ENCODE measurements around the gene DNTTIP2. TPM values are rescaled to one million over a fixed set of nuclear protein-coding genes. Genes with fewer than 3 reads are reported as not detected.

Gene DNTTIP2
- total and polyA plus RNA-seq, 7 donors = 41.9 to 145 (median 83.6) TPM

- 94 to 97% (median 94%) methylated on average over 4 of the region's 4 CpGs for WGBS, 3 donors
- DNase-seq (no peak), ATAC-seq (no peak)
- H3K9me3 ChIP-seq = no peaks in the 10 kb centered on the region
- H3K4me1 ChIP-seq = no peaks in the 10 kb centered on the region
- no peak overlapping the region for H3K27ac ChIP-seq
- intact Hi-C loops (cut with DNase I) = no loop called here
- no peaks in the 10 kb centered on the region for H3K36me3 ChIP-seq (ENCODE audit: insufficient read depth in 1 of 2, low read depth in 1 of 2)
- H3K4me3 ChIP-seq = no peak overlapping the region
- no peaks in the 10 kb centered on the region for H3K27me3 ChIP-seq (ENCODE audit: insufficient read depth in 3 of 3, low read length in 2 of 3)
- TF ChIP-seq CTCF (IDR thresholded peaks at IDR 0.05) = no peak
Measured at GRCh38 chr1:93829061-93829460, 49.9 kb downstream of the DNTTIP2 start.

GRCh38 chr1:93828367-93828755 is 50.6 kb downstream of the DNTTIP2 start:
- H3K27me3 ChIP-seq (ENCODE audit: insufficient read depth in 3 of 3, low read length in 2 of 3) = no peaks in the 10 kb centered on the region
- no peak for TF ChIP-seq CTCF (IDR thresholded peaks at IDR 0.05)
- H3K9me3 ChIP-seq = no peaks in the 10 kb centered on the region
- H3K27ac ChIP-seq = no peak overlapping the region
- 75 to 100% (median 86%) methylated on average over 1 of the region's 1 CpG for WGBS, 3 donors
- H3K36me3 ChIP-seq (ENCODE audit: insufficient read depth in 1 of 2, low read depth in 1 of 2) = no peaks in the 10 kb centered on the region
- intact Hi-C loops (cut with DNase I) = no loop called here
- ATAC-seq (no peak), DNase-seq (no peak)
- no peak overlapping the region for H3K4me3 ChIP-seq
- no peaks in the 10 kb centered on the region for H3K4me1 ChIP-seq

GRCh38 chr1:93827633-93828366 is 51.2 kb downstream of the DNTTIP2 start:
- Histone ChIP-seq H3K4me3 (no peak overlapping the region), H3K4me1 (no peaks in the 10 kb centered on the region), H3K9me3 (no peaks in the 10 kb centered on the region), H3K27me3 (ENCODE audit: insufficient read depth in 3 of 3, low read length in 2 of 3) (no peaks in the 10 kb centered on the region), H3K27ac (no peak overlapping the region), H3K36me3 (ENCODE audit: insufficient read depth in 1 of 2, low read depth in 1 of 2) (no peaks in the 10 kb centered on the region)
- no peak for DNase-seq
- intact Hi-C loops (cut with DNase I) = no loop called here
- ATAC-seq = no peak
- TF ChIP-seq CTCF (IDR thresholded peaks at IDR 0.05) = no peak
- WGBS, 3 donors = 85 to 92% (median 86%) methylated on average over 3 of the region's 3 CpGs

- no peak overlapping the region for H3K27ac ChIP-seq
- 94 to 95% (median 94%) methylated on average over 1 of the region's 1 CpG for WGBS, 3 donors
- ATAC-seq (no peak), DNase-seq (no peak)
- no peak overlapping the region for H3K4me3 ChIP-seq
- H3K27me3 ChIP-seq (ENCODE audit: insufficient read depth in 3 of 3, low read length in 2 of 3) = no peaks in the 10 kb centered on the region
- intact Hi-C loops (cut with DNase I) = no loop called here
- no peaks in the 10 kb centered on the region for H3K9me3 ChIP-seq
- no peaks in the 10 kb centered on the region for H3K4me1 ChIP-seq
- no peaks in the 10 kb centered on the region for H3K36me3 ChIP-seq (ENCODE audit: insufficient read depth in 1 of 2, low read depth in 1 of 2)
- no peak for TF ChIP-seq CTCF (IDR thresholded peaks at IDR 0.05)
Measured at GRCh38 chr1:93827128-93827527, 51.9 kb downstream of the DNTTIP2 start.

- Histone ChIP-seq H3K4me1 (no peaks in the 10 kb centered on the region), H3K4me3 (no peak overlapping the region), H3K9me3 (no peaks in the 10 kb centered on the region), H3K36me3 (ENCODE audit: insufficient read depth in 1 of 2, low read depth in 1 of 2) (no peaks in the 10 kb centered on the region), H3K27me3 (ENCODE audit: insufficient read depth in 3 of 3, low read length in 2 of 3) (no peaks in the 10 kb centered on the region), H3K27ac (no peak overlapping the region)
- WGBS, 3 donors = 86 to 89% methylated on average over 6 of the region's 6 CpGs; no CpG with 5 or more reads in 1 of the 3 donors
- no peak for TF ChIP-seq CTCF (IDR thresholded peaks at IDR 0.05)
- ATAC-seq = no peak
- no peak for DNase-seq
- intact Hi-C loops (cut with DNase I) = no loop called here
Measured at GRCh38 chr1:93824834-93825233, 54.2 kb downstream of the DNTTIP2 start.

Measured in psoas muscle (tissue), 8 donors.